ENCODE results near the gene HCFC2.
"Not testable (repeated sequence)": the region's sequence is repeated elsewhere in the genome, so short reads cannot be mapped to it uniquely, and the experiment has no call there.

DNA sequence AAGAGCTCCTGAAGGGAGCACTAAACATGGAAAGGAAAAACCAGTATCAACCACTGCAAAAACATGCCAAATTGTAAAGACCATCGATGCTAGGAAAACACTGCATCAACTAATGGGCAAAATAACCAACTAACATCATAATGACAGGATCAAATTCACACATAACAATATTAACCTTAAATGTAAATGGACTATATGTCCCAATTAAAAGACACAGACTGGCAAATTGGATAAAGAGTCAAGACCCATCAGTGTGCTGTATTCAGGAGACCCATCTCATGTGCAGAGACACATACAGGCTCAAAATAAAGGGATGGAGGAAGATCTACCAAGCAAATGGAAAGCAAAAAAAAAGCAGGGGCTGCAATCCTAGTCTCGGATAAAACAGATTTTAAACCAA, 28.2 kb upstream of the HCFC2 start:
- TF ChIP-seq CTCF (IDR thresholded peaks at IDR 0.05; ENCODE audit: low read depth, low read length, poor library complexity, severe bottlenecking); EZH2phosphoT487 (IDR thresholded peaks at IDR 0.05; ENCODE audit: borderline replicate concordance, low read length): not testable (repeated sequence)

Data from DOHH2 (cell line).